Neural cell (in vitro differentiated cells): Measurements from ENCODE around the gene AGBL4. TPM values are rescaled to one million over a fixed set of nuclear protein-coding genes. Genes with fewer than 3 reads are reported as not detected.

Experiments
- H2AFZ ChIP-seq: fragments of 200-600, 300-800 bp; sonication (generic), shearing (Covaris generic); 2 replicates; pipeline ENCODE4 v1.6.0; 2014; ENCODE audit warnings: low read depth, mild to moderate bottlenecking, antibody characterized with exemption, low read length, moderate library complexity
- H3F3A ChIP-seq: fragments of 200-600 bp; shearing (Covaris generic); 2 replicates; pipeline ENCODE4 v1.6.1; 2016; ENCODE audit warnings: mild to moderate bottlenecking, moderate library complexity, mixed read lengths, antibody characterized with exemption, low read length; ENCODE audit not compliant: insufficient read depth, poor library complexity, severe bottlenecking
- H3K27ac ChIP-seq: fragments of 200-600, 300-800 bp; sonication (generic), shearing (Covaris generic); 2 replicates; pipeline ENCODE4 v1.5.1; 2014; ENCODE audit warnings: mild to moderate bottlenecking, low read length, moderate library complexity
- H3K27me3 ChIP-seq: fragments of 300-800, 200-600 bp; sonication (generic), shearing (Covaris generic); 2 replicates; pipeline ENCODE4 v1.6.0; 2014; ENCODE audit warnings: mild to moderate bottlenecking, low read depth, low read length, moderate library complexity; ENCODE audit not compliant: insufficient read depth
- H3K36me3 ChIP-seq: fragments of 300-800, 200-600 bp; sonication (generic), shearing (Covaris generic); 2 replicates; pipeline ENCODE4 v1.5.1; 2014; ENCODE audit warnings: mild to moderate bottlenecking, antibody characterized with exemption, low read length, moderate library complexity; ENCODE audit not compliant: insufficient read depth
- H3K4me2 ChIP-seq: fragments of 300-800, 200-600 bp; sonication (generic), shearing (Covaris generic); 2 replicates; pipeline ENCODE4 v1.6.0; 2014; ENCODE audit warnings: mild to moderate bottlenecking, low read length
- H3K4me3 ChIP-seq: fragments of 300-800, 200-600 bp; sonication (generic), shearing (Covaris generic); 2 replicates; pipeline ENCODE4 v1.5.1; 2014; ENCODE audit warnings: mild to moderate bottlenecking, low read length, moderate library complexity
- H3K79me2 ChIP-seq: fragments of 200-600 bp; shearing (Covaris generic); replicated peaks from 2 replicates; pipeline ENCODE4 v1.6.0; 2014; ENCODE audit warnings: mild to moderate bottlenecking, low read length, moderate library complexity; ENCODE audit not compliant: insufficient read depth
- H3K9ac ChIP-seq: fragments of 300-800, 200-600 bp; sonication (generic), shearing (Covaris generic); 2 replicates; pipeline ENCODE4 v1.6.1; 2016; ENCODE audit warnings: mild to moderate bottlenecking, low read length, mixed read lengths
- H3K9me2 ChIP-seq: fragments of 200-600 bp; shearing (Covaris generic); 2 replicates; pipeline ENCODE4 v1.6.1; 2016; ENCODE audit warnings: mild to moderate bottlenecking, low read length, mixed read lengths; ENCODE audit not compliant: insufficient read depth
- H3K9me3 ChIP-seq: fragments of 200-600, 300-800 bp; sonication (generic), shearing (Covaris generic); 2 replicates; pipeline ENCODE4 v1.6.1; 2016; ENCODE audit warnings: mild to moderate bottlenecking, mixed run types, low read length, moderate library complexity, mixed read lengths
- H4K20me1 ChIP-seq: fragments of 200-600 bp; shearing (Covaris generic); 2 replicates; pipeline ENCODE4 v1.6.1; 2016; ENCODE audit warnings: mild to moderate bottlenecking, mixed run types; ENCODE audit not compliant: insufficient read depth
- EP300 ChIP-seq: fragments of 450-650 bp; conservative IDR thresholded peaks from 2 replicates; pipeline ENCODE4 v1.6.1; 2014; ENCODE audit warnings: antibody characterized with exemption, mild to moderate bottlenecking, moderate library complexity; ENCODE audit not compliant: poor library complexity, severe bottlenecking
- EZH2 ChIP-seq: fragments of 200-600, 300-800 bp; shearing (Covaris generic), sonication (generic); IDR thresholded peaks from 2 replicates; pipeline ENCODE4 v1.6.1; 2014; ENCODE audit warnings: antibody characterized with exemption, low read length, borderline replicate concordance, mild to moderate bottlenecking; ENCODE audit not compliant: insufficient read depth, poor library complexity, severe bottlenecking
- MXI1 ChIP-seq: fragments of 450-650 bp; conservative IDR thresholded peaks from 2 replicates; pipeline ENCODE4 v1.6.1; 2014; ENCODE audit warnings: antibody characterized with exemption, mild to moderate bottlenecking; ENCODE audit not compliant: poor library complexity, severe bottlenecking
- POLR2AphosphoS5 ChIP-seq: IDR thresholded peaks from 2 replicates; pipeline ENCODE4 v1.6.1; 2012
- RAD21 ChIP-seq: fragments of 450-650 bp; conservative IDR thresholded peaks from 2 replicates; pipeline ENCODE4 v1.6.1; 2014; ENCODE audit warnings: antibody characterized with exemption, mild to moderate bottlenecking, moderate library complexity
- REST ChIP-seq: IDR thresholded peaks from 2 replicates; pipeline ENCODE4 v1.6.1; 2012; ENCODE audit warnings: borderline replicate concordance
- SMC3 ChIP-seq: fragments of 450-650 bp; conservative IDR thresholded peaks from 2 replicates; pipeline ENCODE4 v1.6.1; 2014; ENCODE audit warnings: antibody characterized with exemption, mild to moderate bottlenecking, moderate library complexity; ENCODE audit not compliant: poor library complexity
- TAF1 ChIP-seq: IDR thresholded peaks from 2 replicates; pipeline ENCODE4 v1.6.1; 2012; ENCODE audit warnings: low read depth
- polyA plus RNA-seq: library from polyadenylated mRNA; depleted of rRNA; stranded (reverse); fragments of >200 nt; gene quantifications from 2 replicates; pipeline ENCODE4 v1.2.3, GENCODE V29; 2014
- TF ChIP-seq, protein P1 (sequence below): fragments of 450-650 bp; IDR thresholded peaks from 2 replicates; pipeline ENCODE4 v1.5.1; 2014; ENCODE audit warnings: antibody characterized with exemption, mild to moderate bottlenecking, moderate library complexity; ENCODE audit not compliant: poor library complexity, severe bottlenecking

The AGBL4 gene
- polyA plus RNA-seq, 1 donor from 2014 or later: 1.3 TPM

GRCh38 chr1:49527606-49528305 is 496.0 kb downstream of the AGBL4 start:
- Histone ChIP-seq H4K20me1 (no peaks in the 10 kb centered on the region), H3K9me2 (no peaks in the 10 kb centered on the region), H3K79me2 (no peaks in the 10 kb centered on the region), H3F3A (no peaks in the 10 kb centered on the region), H3K4me2 (no peak overlapping the region), H3K27me3 (no peaks in the 10 kb centered on the region), H3K27ac (no peak overlapping the region), H3K9me3 (no peaks in the 10 kb centered on the region), H3K36me3 (no peaks in the 10 kb centered on the region), H3K9ac (no peak overlapping the region), H3K4me3 (no peak overlapping the region), H2AFZ (no peak overlapping the region)
- TF ChIP-seq, protein P1, sequence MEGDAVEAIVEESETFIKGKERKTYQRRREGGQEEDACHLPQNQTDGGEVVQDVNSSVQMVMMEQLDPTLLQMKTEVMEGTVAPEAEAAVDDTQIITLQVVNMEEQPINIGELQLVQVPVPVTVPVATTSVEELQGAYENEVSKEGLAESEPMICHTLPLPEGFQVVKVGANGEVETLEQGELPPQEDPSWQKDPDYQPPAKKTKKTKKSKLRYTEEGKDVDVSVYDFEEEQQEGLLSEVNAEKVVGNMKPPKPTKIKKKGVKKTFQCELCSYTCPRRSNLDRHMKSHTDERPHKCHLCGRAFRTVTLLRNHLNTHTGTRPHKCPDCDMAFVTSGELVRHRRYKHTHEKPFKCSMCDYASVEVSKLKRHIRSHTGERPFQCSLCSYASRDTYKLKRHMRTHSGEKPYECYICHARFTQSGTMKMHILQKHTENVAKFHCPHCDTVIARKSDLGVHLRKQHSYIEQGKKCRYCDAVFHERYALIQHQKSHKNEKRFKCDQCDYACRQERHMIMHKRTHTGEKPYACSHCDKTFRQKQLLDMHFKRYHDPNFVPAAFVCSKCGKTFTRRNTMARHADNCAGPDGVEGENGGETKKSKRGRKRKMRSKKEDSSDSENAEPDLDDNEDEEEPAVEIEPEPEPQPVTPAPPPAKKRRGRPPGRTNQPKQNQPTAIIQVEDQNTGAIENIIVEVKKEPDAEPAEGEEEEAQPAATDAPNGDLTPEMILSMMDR: no peak
- TF ChIP-seq TAF1 (no peak), EP300 (no peak), SMC3 (no peak)

DNA sequence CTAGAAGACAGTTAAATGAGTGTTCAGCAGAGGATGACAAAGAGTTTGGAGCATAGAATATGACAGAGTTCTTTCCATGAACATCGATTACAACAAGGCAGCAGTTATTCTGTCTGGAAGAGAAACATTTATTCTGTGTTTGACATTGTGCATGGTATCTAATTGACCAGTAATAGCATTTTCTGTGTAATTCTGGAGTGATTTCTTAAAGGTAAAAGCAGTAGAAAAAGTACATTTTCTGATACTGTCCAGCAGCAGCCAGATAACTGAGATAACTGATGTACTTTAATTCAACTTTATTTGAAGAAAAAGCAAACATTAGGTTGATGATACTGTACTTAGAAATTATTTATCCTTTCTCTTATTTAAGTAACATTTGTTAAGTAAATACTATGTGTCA is 497.1 kb downstream of the AGBL4 start:
- Histone ChIP-seq H3K9me3 (no peaks in the 10 kb centered on the region), H3K27ac (no peak overlapping the region)
- TF ChIP-seq RAD21 (no peak), MXI1 (no peak), EP300 (no peak), EZH2 (no peak), SMC3 (no peak), REST (no peak), POLR2AphosphoS5 (no peak), TAF1 (no peak)

More for the DNA sequence above, 497.1 kb downstream of the AGBL4 start:
- no peaks in the 10 kb centered on the region for H3K36me3 ChIP-seq
- no peak overlapping the region for H3K4me2 ChIP-seq
- no peaks in the 10 kb centered on the region for H3K79me2 ChIP-seq
- no peak overlapping the region for H3K9ac ChIP-seq
- H3F3A ChIP-seq: no peaks in the 10 kb centered on the region
- no peaks in the 10 kb centered on the region for H4K20me1 ChIP-seq
- H3K4me3 ChIP-seq: no peak overlapping the region
- H2AFZ ChIP-seq: no peak overlapping the region
- no peaks in the 10 kb centered on the region for H3K27me3 ChIP-seq
- no peaks in the 10 kb centered on the region for H3K9me2 ChIP-seq
